Measurements from ENCODE around the gene SVIL.

DNA sequence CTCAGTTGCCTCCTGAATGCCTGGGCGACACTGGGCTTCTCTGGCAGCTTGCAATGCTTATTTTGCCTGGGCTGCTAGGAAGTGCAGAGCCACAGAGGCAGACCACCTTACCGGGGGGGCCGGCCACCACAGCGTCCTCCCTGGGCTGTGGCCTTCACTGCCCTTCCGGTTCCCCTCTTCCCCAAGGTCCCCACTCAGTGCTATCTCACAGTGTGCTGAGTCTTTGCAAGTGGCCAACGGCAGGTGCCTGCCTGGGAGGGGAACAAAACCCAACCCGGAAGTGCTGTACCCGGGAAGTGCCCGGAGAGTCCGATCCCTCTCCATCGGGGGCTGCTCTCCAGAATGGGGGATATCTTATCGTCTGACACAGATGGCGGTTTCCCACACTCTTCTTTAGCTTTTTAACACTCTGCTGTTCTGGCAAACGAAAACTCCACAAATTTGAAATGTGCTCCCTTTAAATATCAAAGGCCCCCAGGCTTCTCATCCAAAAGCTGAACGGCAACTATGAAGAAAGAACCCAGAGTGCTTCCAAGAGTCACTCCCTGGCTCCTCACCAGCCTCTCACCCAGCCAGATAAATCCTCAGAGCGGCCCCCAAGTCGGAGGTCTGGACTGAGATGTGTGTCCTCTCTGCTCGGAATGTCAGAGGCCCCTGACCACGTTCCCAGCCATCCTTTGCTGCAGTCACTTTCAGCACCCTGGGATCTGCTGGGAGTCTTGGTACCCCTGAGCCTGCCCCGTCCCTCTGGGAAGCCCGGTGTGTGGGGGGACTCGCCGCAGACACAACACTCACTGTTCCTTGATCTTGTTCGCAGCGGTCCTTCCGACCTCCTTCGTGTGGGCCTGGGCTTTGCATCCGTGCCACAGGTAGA is 165.1 kb downstream of the SVIL start:
- TF ChIP-seq, protein P1, sequence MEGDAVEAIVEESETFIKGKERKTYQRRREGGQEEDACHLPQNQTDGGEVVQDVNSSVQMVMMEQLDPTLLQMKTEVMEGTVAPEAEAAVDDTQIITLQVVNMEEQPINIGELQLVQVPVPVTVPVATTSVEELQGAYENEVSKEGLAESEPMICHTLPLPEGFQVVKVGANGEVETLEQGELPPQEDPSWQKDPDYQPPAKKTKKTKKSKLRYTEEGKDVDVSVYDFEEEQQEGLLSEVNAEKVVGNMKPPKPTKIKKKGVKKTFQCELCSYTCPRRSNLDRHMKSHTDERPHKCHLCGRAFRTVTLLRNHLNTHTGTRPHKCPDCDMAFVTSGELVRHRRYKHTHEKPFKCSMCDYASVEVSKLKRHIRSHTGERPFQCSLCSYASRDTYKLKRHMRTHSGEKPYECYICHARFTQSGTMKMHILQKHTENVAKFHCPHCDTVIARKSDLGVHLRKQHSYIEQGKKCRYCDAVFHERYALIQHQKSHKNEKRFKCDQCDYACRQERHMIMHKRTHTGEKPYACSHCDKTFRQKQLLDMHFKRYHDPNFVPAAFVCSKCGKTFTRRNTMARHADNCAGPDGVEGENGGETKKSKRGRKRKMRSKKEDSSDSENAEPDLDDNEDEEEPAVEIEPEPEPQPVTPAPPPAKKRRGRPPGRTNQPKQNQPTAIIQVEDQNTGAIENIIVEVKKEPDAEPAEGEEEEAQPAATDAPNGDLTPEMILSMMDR (IDR thresholded peaks at IDR 0.05): no peak
- no peak for TF ChIP-seq POLR2A (IDR thresholded peaks at IDR 0.05)
- no peak for TF ChIP-seq POLR2AphosphoS5 (IDR thresholded peaks at IDR 0.05)
